ENCODE measurements around the gene IP6K1. TPM values are rescaled to one million over a fixed set of nuclear protein-coding genes. Genes with fewer than 3 reads are reported as not detected.

IP6K1 gene
- total RNA-seq, 1 donor from 2014 or later, result 56.4 TPM

GRCh38 chr3:49674497-49674983 lies 111.8 kb downstream of the IP6K1 start:
- H3K27ac Mint-ChIP-seq (ENCODE audit: unreplicated experiment), result no peak overlapping the region
- no peak for DNase-seq (ENCODE audit: low spot score)
- no peaks in the 10 kb centered on the region for H3K9me3 Mint-ChIP-seq (ENCODE audit: unreplicated experiment)
- H3K36me3 Mint-ChIP-seq (ENCODE audit: low read depth, unreplicated experiment), result peaks cover 10% of the 10 kb centered on the region
- H3K4me3 Mint-ChIP-seq (ENCODE audit: unreplicated experiment), result peak overlapping the region; percentile 62
- H3K27me3 Mint-ChIP-seq (ENCODE audit: unreplicated experiment), result peaks cover 10% of the 10 kb centered on the region
- H3K4me1 Mint-ChIP-seq (ENCODE audit: unreplicated experiment), result peaks cover 16% of the 10 kb centered on the region
- TF ChIP-seq CTCF (IDR thresholded peaks at IDR 0.05; ENCODE audit: unreplicated experiment), result no peak

Small RNA genes within 50 kb of the gene (microRNA-seq; reads per million reads assigned to microRNA genes)
- 1.5 reads per million, percentile 23 among the genes with 10 or more reads in this experiment for gene MIR5193 (ENCODE audit: unreplicated experiment)

Other genes starting within 250 kb of the IP6K1 start
- gene BSN, start 232.1 kb downstream of the IP6K1 start, total RNA-seq (ENCODE audit: unreplicated experiment), result 2.4 TPM
- 71.1 TPM for gene APEH, start 112.2 kb downstream of the IP6K1 start, total RNA-seq (ENCODE audit: unreplicated experiment)
- gene MST1, start 97.1 kb downstream of the IP6K1 start, total RNA-seq (ENCODE audit: unreplicated experiment), result 22.0 TPM
- gene RNF123, start 97.0 kb downstream of the IP6K1 start, total RNA-seq (ENCODE audit: unreplicated experiment), result 42.3 TPM
- gene AMIGO3, start 66.9 kb downstream of the IP6K1 start, total RNA-seq (ENCODE audit: unreplicated experiment), result 0.56 TPM
- gene GMPPB, start 62.6 kb downstream of the IP6K1 start, total RNA-seq (ENCODE audit: unreplicated experiment), result 21.3 TPM
- gene CDHR4, start 13.3 kb upstream of the IP6K1 start, total RNA-seq (ENCODE audit: unreplicated experiment), result 1.1 TPM
- 57.6 TPM for gene INKA1, start 16.7 kb upstream of the IP6K1 start, total RNA-seq (ENCODE audit: unreplicated experiment)
- 6.0 TPM for gene UBA7, start 27.4 kb upstream of the IP6K1 start, total RNA-seq (ENCODE audit: unreplicated experiment)
- 6.2 TPM for gene TRAIP, start 70.0 kb upstream of the IP6K1 start, total RNA-seq (ENCODE audit: unreplicated experiment)
- 0.67 TPM for gene CAMKV, start 83.4 kb upstream of the IP6K1 start, total RNA-seq (ENCODE audit: unreplicated experiment)
- 0.67 TPM for gene MST1R, start 117.3 kb upstream of the IP6K1 start, total RNA-seq (ENCODE audit: unreplicated experiment)
- gene MON1A, start 143.3 kb upstream of the IP6K1 start, total RNA-seq (ENCODE audit: unreplicated experiment), result 6.1 TPM
- gene RBM6, start 153.6 kb upstream of the IP6K1 start, total RNA-seq (ENCODE audit: unreplicated experiment), result 76.2 TPM